HepG2 (cell line): ENCODE data around the gene MED9. TPM values are rescaled to one million over a fixed set of nuclear protein-coding genes. Genes with fewer than 3 reads are reported as not detected.
A peak's percentile ranks its signal among the peaks of the same experiment; 100 is the strongest.

Source experiments
- DPF2 ChIP-seq: sonication (generic); formaldehyde crosslinking; IDR thresholded peaks from 2 replicates; pipeline ENCODE4 v1.4.0; 2020; ENCODE audit warnings: mild to moderate bottlenecking, low read depth, missing genetic modification reagents, borderline replicate concordance
- HOXA3 ChIP-seq: sonication (generic); formaldehyde crosslinking; IDR thresholded peaks from 2 replicates; pipeline ENCODE4 v1.5.0; 2020; ENCODE audit warnings: missing genetic modification reagents
- STAG1 ChIP-seq: sonication (generic); formaldehyde crosslinking; IDR thresholded peaks from 2 replicates; pipeline ENCODE4 v1.4.0; 2020; ENCODE audit warnings: missing genetic modification reagents
- ZNF34 ChIP-seq: sonication (generic); formaldehyde crosslinking; IDR thresholded peaks from 2 replicates; pipeline ENCODE4 v1.4.0; 2020; ENCODE audit warnings: mild to moderate bottlenecking, missing genetic modification reagents, borderline replicate concordance
- ZNF496 ChIP-seq: sonication (generic); formaldehyde crosslinking; IDR thresholded peaks from 2 replicates; pipeline ENCODE4 v1.8.1; 2023; ENCODE audit warnings: mild to moderate bottlenecking, moderate library complexity, missing genetic modification reagents; ENCODE audit not compliant: insufficient replicate concordance
- ZNF562 ChIP-seq: sonication (generic); formaldehyde crosslinking; IDR thresholded peaks from 2 replicates; pipeline ENCODE4 v1.8.0; 2022; ENCODE audit warnings: missing genetic modification reagents, borderline replicate concordance
- ZNF788 ChIP-seq: sonication (generic); formaldehyde crosslinking; IDR thresholded peaks from 2 replicates; pipeline ENCODE4 v1.5.0; 2020; ENCODE audit warnings: mild to moderate bottlenecking, missing genetic modification reagents, borderline replicate concordance
- ZNF850 ChIP-seq: sonication (generic); formaldehyde crosslinking; conservative IDR thresholded peaks from 2 replicates; pipeline ENCODE4 v1.9.0; 2021; ENCODE audit warnings: mild to moderate bottlenecking, missing genetic modification reagents
- polyA plus RNA-seq, 8 experiments: library from polyadenylated mRNA; depleted of rRNA in 3 of 8; stranded (reverse) in 7 of 8; unstranded in 1 of 8; fragments of >200 nt; fragmentation: Illumina TruSeq in 4 of 8; extraction: Trizol in 4 of 8; gene quantifications; 2 replicates each; pipeline versions ENCODE4 v1.2.1 to v1.2.3, GENCODE V29; 2011 to 2016; ENCODE audit warnings: low read depth in 4 of 8, missing spikeins in 1 of 8, mixed read lengths in 1 of 8; ENCODE audit not compliant: insufficient read depth in 1 of 8
- total RNA-seq, 5 experiments: library from RNA; depleted of rRNA; stranded (reverse); fragments of >200 nt; fragmentation: Illumina TruSeq; extraction: Trizol; gene quantifications; 2 replicates each; pipeline ENCODE4 v1.2.3, GENCODE V29; 2016; ENCODE audit warnings: low read depth in 1 of 5
- TF ChIP-seq, protein P1 (sequence below): sonication (generic); formaldehyde crosslinking; IDR thresholded peaks from 2 replicates; pipeline ENCODE4 v1.4.0; 2020; ENCODE audit warnings: missing genetic modification reagents
- TF ChIP-seq, protein P2 (sequence below): sonication (generic); formaldehyde crosslinking; IDR thresholded peaks from 2 replicates; pipeline ENCODE4 v1.9.0; 2021; ENCODE audit warnings: mild to moderate bottlenecking, missing genetic modification reagents
- TF ChIP-seq, protein P3 (sequence below): sonication (generic); formaldehyde crosslinking; IDR thresholded peaks from 2 replicates; pipeline ENCODE4 v1.5.1; 2020; ENCODE audit warnings: mild to moderate bottlenecking, moderate library complexity, missing genetic modification reagents
- TF ChIP-seq, protein P4 (sequence below): sonication (generic); formaldehyde crosslinking; IDR thresholded peaks from 2 replicates; pipeline ENCODE4 v1.4.0; 2020; ENCODE audit warnings: missing genetic modification reagents
- TF ChIP-seq, protein P5 (sequence below): sonication (generic); formaldehyde crosslinking; IDR thresholded peaks from 2 replicates; pipeline ENCODE4 v1.9.0; 2021; ENCODE audit warnings: missing genetic modification reagents, borderline replicate concordance
- TF ChIP-seq, protein P6 (sequence below): sonication (generic); formaldehyde crosslinking; IDR thresholded peaks from 2 replicates; pipeline ENCODE4 v1.5.0; 2020; ENCODE audit warnings: mild to moderate bottlenecking, missing genetic modification reagents

Gene MED9
- total and polyA plus RNA-seq, 2 of the 13 experiments (the other 11 are each of a cell fraction or from before 2014, with no cell fraction given), result 11.9 to 15.1 TPM

DNA sequence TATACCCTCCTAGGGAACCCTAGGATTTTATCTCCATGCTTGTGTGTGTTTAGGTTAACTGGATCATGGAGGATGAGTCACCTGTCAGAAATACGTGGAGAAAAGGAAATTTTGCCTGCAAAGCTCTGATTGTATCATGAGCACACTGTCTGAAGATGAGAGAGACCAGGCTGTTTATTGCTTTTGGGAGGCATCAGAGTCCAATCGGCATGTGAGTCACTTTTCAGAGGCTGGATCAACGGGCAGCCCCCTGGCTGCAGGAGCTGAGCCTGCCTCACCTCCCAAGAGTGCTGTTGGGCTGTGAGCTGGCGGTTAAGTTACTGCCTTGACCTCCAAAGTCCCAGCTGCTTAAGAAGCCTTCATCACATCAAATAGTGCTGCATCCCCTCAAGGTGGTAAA, 41.5 kb upstream of the MED9 start (continued):
- TF ChIP-seq, protein P1, sequence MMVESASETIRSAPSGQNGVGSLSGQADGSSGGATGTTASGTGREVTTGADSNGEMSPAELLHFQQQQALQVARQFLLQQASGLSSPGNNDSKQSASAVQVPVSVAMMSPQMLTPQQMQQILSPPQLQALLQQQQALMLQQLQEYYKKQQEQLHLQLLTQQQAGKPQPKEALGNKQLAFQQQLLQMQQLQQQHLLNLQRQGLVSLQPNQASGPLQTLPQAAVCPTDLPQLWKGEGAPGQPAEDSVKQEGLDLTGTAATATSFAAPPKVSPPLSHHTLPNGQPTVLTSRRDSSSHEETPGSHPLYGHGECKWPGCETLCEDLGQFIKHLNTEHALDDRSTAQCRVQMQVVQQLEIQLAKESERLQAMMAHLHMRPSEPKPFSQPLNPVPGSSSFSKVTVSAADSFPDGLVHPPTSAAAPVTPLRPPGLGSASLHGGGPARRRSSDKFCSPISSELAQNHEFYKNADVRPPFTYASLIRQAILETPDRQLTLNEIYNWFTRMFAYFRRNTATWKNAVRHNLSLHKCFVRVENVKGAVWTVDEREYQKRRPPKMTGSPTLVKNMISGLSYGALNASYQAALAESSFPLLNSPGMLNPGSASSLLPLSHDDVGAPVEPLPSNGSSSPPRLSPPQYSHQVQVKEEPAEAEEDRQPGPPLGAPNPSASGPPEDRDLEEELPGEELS (CRISPR knock-in tag), result 0 out of 2 replicates have a peak, but pooled peaks have one; percentile 17
- TF ChIP-seq ZNF34 (CRISPR knock-in tag) (no peak), ZNF496 (CRISPR knock-in tag) (no peak), ZNF850 (no peak), STAG1 (peak; percentile 19; the same call in 1 of the 2 replicates), DPF2 (CRISPR knock-in tag) (no peak), ZNF562 (no peak), HOXA3 (CRISPR knock-in tag) (no peak), ZNF788 (CRISPR knock-in tag) (no peak)
- TF ChIP-seq, protein P2, sequence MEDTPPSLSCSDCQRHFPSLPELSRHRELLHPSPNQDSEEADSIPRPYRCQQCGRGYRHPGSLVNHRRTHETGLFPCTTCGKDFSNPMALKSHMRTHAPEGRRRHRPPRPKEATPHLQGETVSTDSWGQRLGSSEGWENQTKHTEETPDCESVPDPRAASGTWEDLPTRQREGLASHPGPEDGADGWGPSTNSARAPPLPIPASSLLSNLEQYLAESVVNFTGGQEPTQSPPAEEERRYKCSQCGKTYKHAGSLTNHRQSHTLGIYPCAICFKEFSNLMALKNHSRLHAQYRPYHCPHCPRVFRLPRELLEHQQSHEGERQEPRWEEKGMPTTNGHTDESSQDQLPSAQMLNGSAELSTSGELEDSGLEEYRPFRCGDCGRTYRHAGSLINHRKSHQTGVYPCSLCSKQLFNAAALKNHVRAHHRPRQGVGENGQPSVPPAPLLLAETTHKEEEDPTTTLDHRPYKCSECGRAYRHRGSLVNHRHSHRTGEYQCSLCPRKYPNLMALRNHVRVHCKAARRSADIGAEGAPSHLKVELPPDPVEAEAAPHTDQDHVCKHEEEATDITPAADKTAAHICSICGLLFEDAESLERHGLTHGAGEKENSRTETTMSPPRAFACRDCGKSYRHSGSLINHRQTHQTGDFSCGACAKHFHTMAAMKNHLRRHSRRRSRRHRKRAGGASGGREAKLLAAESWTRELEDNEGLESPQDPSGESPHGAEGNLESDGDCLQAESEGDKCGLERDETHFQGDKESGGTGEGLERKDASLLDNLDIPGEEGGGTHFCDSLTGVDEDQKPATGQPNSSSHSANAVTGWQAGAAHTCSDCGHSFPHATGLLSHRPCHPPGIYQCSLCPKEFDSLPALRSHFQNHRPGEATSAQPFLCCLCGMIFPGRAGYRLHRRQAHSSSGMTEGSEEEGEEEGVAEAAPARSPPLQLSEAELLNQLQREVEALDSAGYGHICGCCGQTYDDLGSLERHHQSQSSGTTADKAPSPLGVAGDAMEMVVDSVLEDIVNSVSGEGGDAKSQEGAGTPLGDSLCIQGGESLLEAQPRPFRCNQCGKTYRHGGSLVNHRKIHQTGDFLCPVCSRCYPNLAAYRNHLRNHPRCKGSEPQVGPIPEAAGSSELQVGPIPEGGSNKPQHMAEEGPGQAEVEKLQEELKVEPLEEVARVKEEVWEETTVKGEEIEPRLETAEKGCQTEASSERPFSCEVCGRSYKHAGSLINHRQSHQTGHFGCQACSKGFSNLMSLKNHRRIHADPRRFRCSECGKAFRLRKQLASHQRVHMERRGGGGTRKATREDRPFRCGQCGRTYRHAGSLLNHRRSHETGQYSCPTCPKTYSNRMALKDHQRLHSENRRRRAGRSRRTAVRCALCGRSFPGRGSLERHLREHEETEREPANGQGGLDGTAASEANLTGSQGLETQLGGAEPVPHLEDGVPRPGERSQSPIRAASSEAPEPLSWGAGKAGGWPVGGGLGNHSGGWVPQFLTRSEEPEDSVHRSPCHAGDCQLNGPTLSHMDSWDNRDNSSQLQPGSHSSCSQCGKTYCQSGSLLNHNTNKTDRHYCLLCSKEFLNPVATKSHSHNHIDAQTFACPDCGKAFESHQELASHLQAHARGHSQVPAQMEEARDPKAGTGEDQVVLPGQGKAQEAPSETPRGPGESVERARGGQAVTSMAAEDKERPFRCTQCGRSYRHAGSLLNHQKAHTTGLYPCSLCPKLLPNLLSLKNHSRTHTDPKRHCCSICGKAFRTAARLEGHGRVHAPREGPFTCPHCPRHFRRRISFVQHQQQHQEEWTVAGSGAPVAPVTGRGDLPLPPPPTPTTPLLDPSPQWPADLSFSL, result no peak
- TF ChIP-seq, protein P3, sequence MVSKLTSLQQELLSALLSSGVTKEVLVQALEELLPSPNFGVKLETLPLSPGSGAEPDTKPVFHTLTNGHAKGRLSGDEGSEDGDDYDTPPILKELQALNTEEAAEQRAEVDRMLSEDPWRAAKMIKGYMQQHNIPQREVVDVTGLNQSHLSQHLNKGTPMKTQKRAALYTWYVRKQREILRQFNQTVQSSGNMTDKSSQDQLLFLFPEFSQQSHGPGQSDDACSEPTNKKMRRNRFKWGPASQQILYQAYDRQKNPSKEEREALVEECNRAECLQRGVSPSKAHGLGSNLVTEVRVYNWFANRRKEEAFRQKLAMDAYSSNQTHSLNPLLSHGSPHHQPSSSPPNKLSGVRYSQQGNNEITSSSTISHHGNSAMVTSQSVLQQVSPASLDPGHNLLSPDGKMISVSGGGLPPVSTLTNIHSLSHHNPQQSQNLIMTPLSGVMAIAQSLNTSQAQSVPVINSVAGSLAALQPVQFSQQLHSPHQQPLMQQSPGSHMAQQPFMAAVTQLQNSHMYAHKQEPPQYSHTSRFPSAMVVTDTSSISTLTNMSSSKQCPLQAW (CRISPR knock-in tag), result no peak
- TF ChIP-seq, protein P4, sequence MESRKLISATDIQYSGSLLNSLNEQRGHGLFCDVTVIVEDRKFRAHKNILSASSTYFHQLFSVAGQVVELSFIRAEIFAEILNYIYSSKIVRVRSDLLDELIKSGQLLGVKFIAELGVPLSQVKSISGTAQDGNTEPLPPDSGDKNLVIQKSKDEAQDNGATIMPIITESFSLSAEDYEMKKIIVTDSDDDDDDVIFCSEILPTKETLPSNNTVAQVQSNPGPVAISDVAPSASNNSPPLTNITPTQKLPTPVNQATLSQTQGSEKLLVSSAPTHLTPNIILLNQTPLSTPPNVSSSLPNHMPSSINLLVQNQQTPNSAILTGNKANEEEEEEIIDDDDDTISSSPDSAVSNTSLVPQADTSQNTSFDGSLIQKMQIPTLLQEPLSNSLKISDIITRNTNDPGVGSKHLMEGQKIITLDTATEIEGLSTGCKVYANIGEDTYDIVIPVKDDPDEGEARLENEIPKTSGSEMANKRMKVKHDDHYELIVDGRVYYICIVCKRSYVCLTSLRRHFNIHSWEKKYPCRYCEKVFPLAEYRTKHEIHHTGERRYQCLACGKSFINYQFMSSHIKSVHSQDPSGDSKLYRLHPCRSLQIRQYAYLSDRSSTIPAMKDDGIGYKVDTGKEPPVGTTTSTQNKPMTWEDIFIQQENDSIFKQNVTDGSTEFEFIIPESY (CRISPR knock-in tag), result peak; percentile 65
- TF ChIP-seq, protein P5, sequence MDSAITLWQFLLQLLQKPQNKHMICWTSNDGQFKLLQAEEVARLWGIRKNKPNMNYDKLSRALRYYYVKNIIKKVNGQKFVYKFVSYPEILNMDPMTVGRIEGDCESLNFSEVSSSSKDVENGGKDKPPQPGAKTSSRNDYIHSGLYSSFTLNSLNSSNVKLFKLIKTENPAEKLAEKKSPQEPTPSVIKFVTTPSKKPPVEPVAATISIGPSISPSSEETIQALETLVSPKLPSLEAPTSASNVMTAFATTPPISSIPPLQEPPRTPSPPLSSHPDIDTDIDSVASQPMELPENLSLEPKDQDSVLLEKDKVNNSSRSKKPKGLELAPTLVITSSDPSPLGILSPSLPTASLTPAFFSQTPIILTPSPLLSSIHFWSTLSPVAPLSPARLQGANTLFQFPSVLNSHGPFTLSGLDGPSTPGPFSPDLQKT, result no peak
- TF ChIP-seq, protein P6, sequence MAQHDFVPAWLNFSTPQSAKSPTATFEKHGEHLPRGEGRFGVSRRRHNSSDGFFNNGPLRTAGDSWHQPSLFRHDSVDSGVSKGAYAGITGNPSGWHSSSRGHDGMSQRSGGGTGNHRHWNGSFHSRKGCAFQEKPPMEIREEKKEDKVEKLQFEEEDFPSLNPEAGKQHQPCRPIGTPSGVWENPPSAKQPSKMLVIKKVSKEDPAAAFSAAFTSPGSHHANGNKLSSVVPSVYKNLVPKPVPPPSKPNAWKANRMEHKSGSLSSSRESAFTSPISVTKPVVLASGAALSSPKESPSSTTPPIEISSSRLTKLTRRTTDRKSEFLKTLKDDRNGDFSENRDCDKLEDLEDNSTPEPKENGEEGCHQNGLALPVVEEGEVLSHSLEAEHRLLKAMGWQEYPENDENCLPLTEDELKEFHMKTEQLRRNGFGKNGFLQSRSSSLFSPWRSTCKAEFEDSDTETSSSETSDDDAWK (CRISPR knock-in tag), result no peak
